PC-9 (cell line): ENCODE results near the gene NPHP4.

Source experiments
- EZH2 ChIP-seq: fragments of 200-600 bp; sonication (generic); IDR thresholded peaks from 2 replicates; pipeline ENCODE4 v1.8.0; 2017; ENCODE audit warnings: antibody characterized with exemption, low read depth
- TF ChIP-seq, protein P1 (sequence below): fragments of 200-600 bp; sonication (generic); conservative IDR thresholded peaks from 2 replicates; pipeline ENCODE4 v1.6.1; 2017; ENCODE audit warnings: mixed run types, antibody characterized with exemption, mild to moderate bottlenecking, moderate library complexity

DNA sequence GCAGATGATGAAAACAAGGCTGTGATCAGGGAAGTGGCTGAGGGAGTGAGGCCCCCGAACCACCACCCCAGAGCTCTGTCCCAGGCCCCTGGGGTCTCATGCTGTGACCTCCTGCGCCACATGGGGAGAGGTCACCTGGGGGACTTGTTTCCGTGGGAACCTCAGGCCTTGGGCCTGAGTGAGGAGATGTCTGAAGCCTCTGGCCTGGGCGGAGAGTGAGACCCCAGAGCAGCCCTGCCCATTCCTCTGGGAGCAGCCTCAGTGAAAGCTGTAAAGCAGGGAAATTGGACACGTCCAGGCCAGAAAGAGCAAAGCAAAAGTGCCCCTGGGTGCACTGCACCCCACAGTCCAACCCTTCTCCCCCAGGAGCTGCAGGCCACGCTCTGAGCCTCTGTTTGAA lies 16.5 kb upstream of the NPHP4 start:
- TF ChIP-seq, protein P1, sequence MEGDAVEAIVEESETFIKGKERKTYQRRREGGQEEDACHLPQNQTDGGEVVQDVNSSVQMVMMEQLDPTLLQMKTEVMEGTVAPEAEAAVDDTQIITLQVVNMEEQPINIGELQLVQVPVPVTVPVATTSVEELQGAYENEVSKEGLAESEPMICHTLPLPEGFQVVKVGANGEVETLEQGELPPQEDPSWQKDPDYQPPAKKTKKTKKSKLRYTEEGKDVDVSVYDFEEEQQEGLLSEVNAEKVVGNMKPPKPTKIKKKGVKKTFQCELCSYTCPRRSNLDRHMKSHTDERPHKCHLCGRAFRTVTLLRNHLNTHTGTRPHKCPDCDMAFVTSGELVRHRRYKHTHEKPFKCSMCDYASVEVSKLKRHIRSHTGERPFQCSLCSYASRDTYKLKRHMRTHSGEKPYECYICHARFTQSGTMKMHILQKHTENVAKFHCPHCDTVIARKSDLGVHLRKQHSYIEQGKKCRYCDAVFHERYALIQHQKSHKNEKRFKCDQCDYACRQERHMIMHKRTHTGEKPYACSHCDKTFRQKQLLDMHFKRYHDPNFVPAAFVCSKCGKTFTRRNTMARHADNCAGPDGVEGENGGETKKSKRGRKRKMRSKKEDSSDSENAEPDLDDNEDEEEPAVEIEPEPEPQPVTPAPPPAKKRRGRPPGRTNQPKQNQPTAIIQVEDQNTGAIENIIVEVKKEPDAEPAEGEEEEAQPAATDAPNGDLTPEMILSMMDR = no peak
- TF ChIP-seq EZH2 = no peak
